GM10266 (cell line): ENCODE measurements around the gene NSF.
A peak's percentile ranks its signal among the peaks of the same experiment; 100 is the strongest.

Experiments used
- DNase-seq: peaks from one replicate; pipeline ENCODE4 v3.0.0; 2012; ENCODE audit errors: extremely low spot score
- CTCF ChIP-seq: IDR thresholded peaks from 2 replicates; pipeline ENCODE4 v1.5.1; 2012; ENCODE audit warnings: mild to moderate bottlenecking, low read depth; ENCODE audit not compliant: control insufficient read depth, insufficient read depth; ENCODE audit errors: missing control alignments

The NSF gene

GRCh38 chr17:46771561-46772474, 181.3 kb downstream of the NSF start:
- TF ChIP-seq CTCF = no peak
- peak; percentile 75 for DNase-seq

- TF ChIP-seq CTCF = no peak
- DNase-seq = no peak
Measured at GRCh38 chr17:46772475-46773220, 182.2 kb downstream of the NSF start.

- no peak for DNase-seq
- no peak for TF ChIP-seq CTCF
Measured at GRCh38 chr17:46773221-46773605, 182.7 kb downstream of the NSF start.

GRCh38 chr17:46773676-46774075, 183.2 kb downstream of the NSF start:
- DNase-seq = no peak
- no peak for TF ChIP-seq CTCF

- no peak for DNase-seq
Measured at GRCh38 chr17:46774108-46774737, 183.8 kb downstream of the NSF start.

GRCh38 chr17:46776298-46777005, 186.0 kb downstream of the NSF start:
- DNase-seq = no peak
- TF ChIP-seq CTCF = no peak

More at GRCh38 chr17:46774108-46774737, 183.8 kb downstream of the NSF start:
- no peak for TF ChIP-seq CTCF
